Fibroblast of skin of abdomen (primary cell): Measurements from ENCODE around the gene NTF4. TPM values are rescaled to one million over a fixed set of nuclear protein-coding genes. Genes with fewer than 3 reads are reported as not detected.

Source experiments
- DNase-seq: peaks from one replicate; pipeline ENCODE4 v3.0.0-alpha.2; 2013
- polyA plus RNA-seq, 2 experiments: library from polyadenylated mRNA; unstranded; fragments of 120-200 nt; gene quantifications; one replicate each; pipeline ENCODE4 v1.2.1, GENCODE V29; 2013; ENCODE audit not compliant: insufficient read length in 2 of 2

Gene NTF4, protein sequence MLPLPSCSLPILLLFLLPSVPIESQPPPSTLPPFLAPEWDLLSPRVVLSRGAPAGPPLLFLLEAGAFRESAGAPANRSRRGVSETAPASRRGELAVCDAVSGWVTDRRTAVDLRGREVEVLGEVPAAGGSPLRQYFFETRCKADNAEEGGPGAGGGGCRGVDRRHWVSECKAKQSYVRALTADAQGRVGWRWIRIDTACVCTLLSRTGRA
- polyA plus RNA-seq (2013, experiment 1 of 2; ENCODE audit: insufficient read length) = 2.5 TPM
- 2.4 TPM for polyA plus RNA-seq (2013, experiment 2 of 2; ENCODE audit: insufficient read length)

DNA sequence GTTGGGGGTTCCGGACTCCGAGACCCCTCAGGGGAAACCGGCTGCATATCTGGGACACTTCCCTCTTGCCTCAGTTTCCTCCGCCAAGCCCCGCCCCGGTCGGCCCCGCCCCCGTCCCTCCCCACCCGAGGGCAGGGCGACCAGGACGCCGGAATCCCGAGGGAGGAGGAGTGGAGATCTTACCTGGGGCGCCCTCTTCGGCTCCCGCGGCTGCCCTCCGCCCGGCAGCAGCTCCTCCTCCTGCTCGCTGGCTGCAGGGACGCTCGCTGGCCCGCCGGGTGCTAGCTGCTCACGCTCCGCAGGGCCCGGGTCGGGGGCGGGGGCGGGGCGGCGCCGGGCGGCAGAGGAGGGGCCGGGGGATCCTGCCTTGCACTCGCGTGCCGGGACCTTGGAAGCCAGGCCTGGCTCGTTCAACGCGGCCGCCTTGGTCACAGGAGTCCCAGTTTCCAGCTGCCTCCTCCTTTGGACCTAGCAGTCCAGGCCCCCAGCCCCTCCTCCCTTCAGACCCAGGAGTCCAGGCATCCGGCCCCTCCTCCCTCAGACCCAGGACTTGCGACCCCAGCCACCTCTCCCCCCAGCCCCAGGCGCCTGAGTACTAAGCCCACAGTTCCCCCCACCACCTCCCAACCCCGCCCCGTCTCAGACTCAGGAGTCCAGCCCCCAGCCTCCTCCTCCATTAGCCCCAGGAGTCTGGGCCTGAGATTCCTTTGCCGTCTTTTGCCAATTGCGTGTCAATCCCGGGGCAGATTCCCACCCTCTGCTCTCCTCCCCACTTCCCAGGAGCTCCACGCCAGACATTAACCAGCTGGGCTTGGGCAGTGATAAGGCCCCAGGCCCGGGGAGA is at the start of gene NTF4:
Gene NTF4 (minus strand): TSS at position 51 of the 844 bp plus-strand sequence. CDS start 2,821 bp downstream, outside the sequence.
- peak; percentile 28 for DNase-seq

DNA sequence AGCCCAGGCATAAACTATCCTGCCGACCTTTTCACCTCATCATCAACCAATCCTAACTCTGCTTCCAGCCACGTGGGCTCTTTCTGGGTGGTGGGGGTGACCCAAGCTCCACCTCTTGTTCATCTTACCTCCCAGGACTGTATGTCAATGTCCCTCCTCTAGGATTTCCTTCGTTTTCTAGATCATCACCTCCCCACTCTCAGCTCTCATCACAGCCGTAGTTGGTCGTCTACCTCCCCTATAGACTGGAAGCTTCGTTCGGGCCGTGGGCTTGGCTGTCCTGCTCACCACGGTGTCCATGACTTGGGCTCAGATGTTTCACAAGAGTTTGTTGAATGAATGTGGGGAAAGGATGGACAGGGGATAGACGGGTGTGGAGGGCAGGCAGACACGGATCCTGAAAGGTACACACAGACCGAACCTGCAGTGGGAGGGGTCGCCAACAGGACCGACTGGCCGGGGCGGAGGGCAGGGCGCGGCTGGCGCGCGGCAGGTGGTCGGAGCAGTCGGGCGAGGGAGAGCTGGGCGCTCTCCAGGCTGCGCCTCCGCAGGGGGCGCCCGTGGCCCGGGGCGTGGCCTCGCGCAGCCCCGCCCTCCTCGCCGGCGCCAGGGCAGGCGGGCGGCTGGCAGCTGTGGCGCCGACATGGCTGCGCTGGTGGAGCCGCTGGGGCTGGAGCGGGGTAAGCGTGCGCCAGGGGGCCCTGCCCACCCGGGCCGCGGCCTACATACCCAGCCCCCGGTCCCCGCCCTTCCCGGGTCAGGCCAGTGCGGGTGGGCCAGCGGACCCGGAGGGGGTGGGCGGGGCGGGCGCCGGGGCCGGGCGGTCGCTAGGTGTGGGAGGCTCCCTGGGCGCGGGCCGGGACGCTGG is 49.4 kb upstream of the NTF4 start, which contains the start of gene LIN7B:
Gene LIN7B (plus strand): TSS at position 609 of the 868 bp plus-strand sequence. CDS start 35 bp downstream, at position 644.
- peak; percentile 63 for DNase-seq

GRCh38 chr19:49111218-49111998 is 46.8 kb upstream of the NTF4 start:
- DNase-seq = no peak

- peak; percentile 21 for DNase-seq
Measured at GRCh38 chr19:49110567-49110966, 45.9 kb upstream of the NTF4 start.

DNA sequence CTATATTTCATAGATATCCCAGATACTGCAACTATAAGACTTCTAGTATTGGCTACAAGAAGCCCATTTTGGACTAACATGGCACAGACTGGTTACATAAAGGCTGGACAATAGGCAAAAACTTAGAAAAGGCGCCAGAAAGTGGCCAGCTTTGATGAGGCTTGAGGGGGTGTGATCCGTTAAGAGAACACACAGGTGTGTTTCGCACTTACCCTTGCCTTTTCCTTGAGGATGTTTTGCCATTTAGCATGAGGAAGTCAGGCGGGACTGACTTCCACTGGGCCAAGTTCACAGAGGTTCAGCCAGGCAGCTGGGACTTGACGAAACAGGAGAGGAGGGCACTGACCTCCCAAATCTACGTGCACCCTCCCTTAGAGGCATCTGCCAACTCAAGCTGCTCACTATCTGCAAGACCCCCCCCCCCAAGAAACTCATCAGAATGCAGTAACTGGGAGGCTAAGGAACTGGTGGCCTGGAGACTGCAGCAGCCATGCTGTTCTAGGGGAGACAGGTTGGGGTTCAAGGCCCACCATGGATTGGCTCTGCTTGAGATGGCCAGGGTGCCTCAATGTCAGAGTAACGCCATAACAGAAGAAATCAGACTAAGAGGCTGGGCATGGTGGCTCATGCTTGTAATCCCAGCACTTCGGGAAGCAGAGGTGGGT is 45.1 kb upstream of the NTF4 start:
- DNase-seq = no peak

DNA sequence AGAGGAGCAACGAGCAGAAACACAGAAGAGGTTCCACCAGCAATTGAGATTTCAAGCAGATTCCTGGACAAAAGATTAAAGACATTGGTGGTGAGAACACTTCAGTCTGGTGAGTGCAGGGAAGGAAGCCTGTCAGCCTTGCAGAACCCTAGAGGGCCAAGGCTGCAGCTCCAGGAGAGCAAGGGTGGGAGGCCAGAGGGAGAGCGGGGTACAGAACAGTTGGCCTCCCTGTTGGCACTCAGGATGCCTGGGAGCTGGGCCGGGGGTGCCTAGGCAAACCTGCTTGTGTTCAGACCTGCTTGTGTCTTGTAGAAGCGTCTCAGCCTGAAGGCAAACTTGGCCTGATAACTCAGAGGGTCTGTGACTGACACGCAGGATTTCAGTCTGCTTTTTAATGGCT is 44.4 kb upstream of the NTF4 start:
- no peak for DNase-seq

- DNase-seq = no peak
Measured at GRCh38 chr19:49107625-49108459, 43.2 kb upstream of the NTF4 start.

DNA sequence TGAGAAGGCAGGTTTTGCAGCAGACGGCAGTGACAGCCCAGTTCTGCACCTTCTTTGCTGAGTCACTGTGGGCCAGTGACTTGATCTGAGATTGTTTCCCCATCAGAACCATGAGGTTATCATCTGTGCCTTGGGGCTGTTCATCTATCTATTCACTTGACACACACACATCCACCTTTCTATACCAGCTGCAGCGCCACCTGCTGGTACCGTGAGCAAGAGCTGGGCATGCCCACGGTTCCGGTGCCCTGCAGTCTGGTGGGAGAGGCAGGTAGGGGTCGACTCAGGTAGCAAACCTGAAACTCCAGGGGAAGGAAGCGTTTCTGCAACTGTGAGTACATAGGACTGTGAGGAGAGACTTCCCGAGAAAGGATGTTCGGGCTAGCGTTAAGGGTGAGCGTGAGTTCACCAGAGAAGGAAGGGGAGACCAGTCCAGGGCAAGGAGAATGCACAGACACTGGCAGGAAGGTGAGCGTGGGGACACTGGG is 42.1 kb upstream of the NTF4 start:
- peak; percentile 39 for DNase-seq

DNA sequence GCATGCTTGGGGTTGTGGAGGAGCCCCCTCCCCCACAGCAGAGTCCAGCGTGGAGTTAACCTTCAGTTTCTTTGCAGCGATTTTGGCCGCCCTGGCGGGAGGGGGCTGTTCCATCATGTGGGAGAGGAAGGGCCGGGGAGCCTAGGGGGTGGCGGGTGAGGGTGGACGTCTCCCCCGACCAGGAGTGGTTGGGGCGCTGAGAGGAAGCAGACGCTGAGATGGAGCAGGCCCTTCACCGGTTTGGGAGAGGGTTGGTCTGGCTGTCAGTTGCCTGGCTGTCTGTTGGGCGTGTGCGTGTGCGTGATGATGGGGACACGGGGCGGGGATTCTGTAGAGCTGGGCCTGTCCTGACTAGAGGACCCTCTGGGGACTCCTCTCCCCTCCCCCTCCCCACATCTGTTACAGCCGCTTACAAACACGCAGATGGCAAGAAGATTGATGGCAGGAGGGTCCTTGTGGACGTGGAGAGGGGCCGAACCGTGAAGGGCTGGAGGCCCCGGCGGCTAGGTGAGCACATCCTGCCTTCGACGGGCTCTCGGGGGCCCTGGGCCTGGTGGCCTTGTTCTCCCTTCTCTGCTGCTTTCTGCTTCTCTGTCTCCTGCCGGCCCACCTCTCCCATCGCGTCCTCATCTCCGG is 39.7 kb upstream of the NTF4 start:
- DNase-seq = no peak

GRCh38 chr19:49103331-49104085 is 38.9 kb upstream of the NTF4 start:
- no peak for DNase-seq

- no peak for DNase-seq
Measured at GRCh38 chr19:49102303-49102702, 37.7 kb upstream of the NTF4 start.

- no peak for DNase-seq
Measured at GRCh38 chr19:49101160-49101559, 36.5 kb upstream of the NTF4 start.

GRCh38 chr19:49098795-49099194 is 34.2 kb upstream of the NTF4 start:
- no peak for DNase-seq

DNA sequence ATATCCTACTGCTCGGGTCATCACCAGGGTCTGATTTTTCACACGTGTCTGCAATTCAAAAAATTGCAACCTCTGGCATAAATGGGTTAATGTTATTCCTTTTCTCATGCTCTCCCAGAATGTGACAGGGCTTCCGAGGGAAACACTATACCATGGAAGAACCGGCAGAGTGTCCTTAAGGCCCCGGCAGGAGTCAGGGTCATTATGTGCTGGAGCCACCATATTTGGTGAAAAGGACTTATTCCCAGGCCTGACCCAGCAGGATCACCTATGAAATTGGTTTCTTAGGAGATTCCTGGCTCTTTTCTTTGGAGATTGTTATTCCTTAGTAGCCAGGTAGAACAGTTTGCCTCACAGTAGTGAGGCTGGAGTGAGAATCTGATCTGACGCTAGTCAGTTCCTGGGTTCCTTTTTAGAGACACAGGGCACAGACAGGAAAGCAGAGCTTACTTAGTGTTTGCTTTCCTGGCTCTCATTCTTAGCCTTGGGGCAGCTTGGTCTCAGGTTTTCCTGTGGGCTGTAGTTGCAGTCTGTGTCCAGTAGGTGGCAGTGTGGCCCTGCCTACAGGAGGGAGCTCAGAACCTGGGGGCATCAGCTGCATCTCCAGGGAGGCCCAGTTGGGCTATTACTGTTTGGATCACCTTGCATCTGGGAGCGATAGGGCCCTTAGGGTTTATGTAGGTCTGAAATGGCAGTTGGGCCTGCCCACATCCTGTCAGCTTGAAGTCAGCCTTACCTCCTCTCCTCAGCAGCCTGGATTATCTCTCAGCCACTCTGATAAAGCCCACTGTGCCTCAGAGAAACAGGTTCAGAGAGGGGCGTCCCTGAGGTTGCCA is 33.1 kb upstream of the NTF4 start:
- DNase-seq = peak; percentile 62

GRCh38 chr19:49094505-49095482 is 30.2 kb upstream of the NTF4 start:
- DNase-seq = no peak

GRCh38 chr19:49092686-49093085 is 28.1 kb upstream of the NTF4 start:
- DNase-seq = no peak
